ENCODE results near the gene NOD1. TPM values are rescaled to one million over a fixed set of nuclear protein-coding genes. Genes with fewer than 3 reads are reported as not detected.
"Not testable (repeated sequence)": the region's sequence is repeated elsewhere in the genome, so short reads cannot be mapped to it uniquely, and the experiment has no call there.

Gene NOD1, protein sequence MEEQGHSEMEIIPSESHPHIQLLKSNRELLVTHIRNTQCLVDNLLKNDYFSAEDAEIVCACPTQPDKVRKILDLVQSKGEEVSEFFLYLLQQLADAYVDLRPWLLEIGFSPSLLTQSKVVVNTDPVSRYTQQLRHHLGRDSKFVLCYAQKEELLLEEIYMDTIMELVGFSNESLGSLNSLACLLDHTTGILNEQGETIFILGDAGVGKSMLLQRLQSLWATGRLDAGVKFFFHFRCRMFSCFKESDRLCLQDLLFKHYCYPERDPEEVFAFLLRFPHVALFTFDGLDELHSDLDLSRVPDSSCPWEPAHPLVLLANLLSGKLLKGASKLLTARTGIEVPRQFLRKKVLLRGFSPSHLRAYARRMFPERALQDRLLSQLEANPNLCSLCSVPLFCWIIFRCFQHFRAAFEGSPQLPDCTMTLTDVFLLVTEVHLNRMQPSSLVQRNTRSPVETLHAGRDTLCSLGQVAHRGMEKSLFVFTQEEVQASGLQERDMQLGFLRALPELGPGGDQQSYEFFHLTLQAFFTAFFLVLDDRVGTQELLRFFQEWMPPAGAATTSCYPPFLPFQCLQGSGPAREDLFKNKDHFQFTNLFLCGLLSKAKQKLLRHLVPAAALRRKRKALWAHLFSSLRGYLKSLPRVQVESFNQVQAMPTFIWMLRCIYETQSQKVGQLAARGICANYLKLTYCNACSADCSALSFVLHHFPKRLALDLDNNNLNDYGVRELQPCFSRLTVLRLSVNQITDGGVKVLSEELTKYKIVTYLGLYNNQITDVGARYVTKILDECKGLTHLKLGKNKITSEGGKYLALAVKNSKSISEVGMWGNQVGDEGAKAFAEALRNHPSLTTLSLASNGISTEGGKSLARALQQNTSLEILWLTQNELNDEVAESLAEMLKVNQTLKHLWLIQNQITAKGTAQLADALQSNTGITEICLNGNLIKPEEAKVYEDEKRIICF
- total RNA-seq (10 to 100 TPM in 2 of 5 donors, 1 to 10 TPM in 3; 2.3 to 18.3 (median 7.0) TPM), polyA plus RNA-seq (1 to 10 TPM; 4.2 to 6.0 (median 4.7) TPM)
- long read RNA-seq, donor 1, partial matches to known transcripts, result 0 of 1 reads
- long read RNA-seq, donor 1, other reads (novel, unspliced or antisense), result 0 of 1 reads
- long read RNA-seq, donor 2, result 0 reads
- long read RNA-seq, donor 3, partial matches to known transcripts, result 0 of 1 reads
- long read RNA-seq, donor 3, other reads (novel, unspliced or antisense), result 0 of 1 reads
- long read RNA-seq, donor 4, result 0 reads
- long read RNA-seq, donor 5, partial matches to known transcripts, result 0 of 1 reads
- long read RNA-seq, donor 5, other reads (novel, unspliced or antisense), result 0 of 1 reads
- long read RNA-seq, donor 6, result 0 reads
- long read RNA-seq, donor 7, result 0 reads
- long read RNA-seq, donor 8, result 0 reads
- long read RNA-seq, donor 9, partial matches to known transcripts, result 0 of 1 reads
- long read RNA-seq, donor 9, other reads (novel, unspliced or antisense), result 0 of 1 reads
- long read RNA-seq, donor 10, result 0 reads

DNA sequence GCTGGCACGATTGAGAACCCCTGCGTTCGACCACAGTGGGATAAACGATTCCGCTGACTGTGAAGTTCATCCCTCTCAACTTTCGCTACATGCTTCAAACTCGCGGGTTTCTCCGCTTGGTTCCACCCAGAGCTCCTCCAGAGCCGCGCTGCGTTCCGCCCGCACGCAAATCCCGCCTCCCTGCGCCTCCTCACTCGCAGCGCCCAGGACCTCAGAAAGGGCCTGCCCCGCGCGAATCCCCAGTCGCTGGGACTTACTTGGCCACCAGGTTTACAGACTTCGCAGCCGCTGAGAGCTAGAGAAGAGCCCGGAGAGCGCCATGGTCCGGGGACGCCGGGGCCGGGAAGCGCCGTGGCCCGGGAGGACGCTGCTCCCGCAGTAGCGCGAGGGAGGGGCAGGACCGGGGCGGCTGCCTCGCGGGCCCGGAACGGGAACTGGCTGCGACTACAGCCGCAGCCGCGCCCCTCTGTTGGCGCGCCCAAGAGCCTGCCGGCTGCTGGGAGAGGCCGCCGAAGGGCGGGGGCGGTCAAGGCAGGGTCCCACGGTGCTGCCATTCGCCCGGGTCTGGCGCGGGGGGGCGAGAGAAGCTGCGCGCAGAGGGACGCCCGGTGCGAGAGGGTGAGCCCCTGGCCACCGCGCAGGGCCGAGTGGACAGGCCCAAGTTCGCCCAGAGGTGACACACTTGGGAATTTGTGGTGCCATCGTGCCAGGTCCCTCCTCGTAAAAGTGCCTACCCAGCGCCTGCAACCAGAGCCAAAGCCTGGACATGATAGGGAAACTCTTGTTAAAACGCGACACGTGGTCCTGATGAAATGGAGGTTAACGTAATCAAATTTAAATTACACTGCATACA, at the start of gene NOD1:
TSS of gene NOD1 (minus strand) at position 436 of the 853 bp plus-strand sequence. CDS start 21,863 bp downstream, outside the sequence.
- Histone ChIP-seq H3K4me3 (peak within 1 kb of the TSS; percentile 53 to 74 (median 64)), H3K36me3 (no peaks in the 10 kb centered on the region), H3K9me3 (no peaks in the 10 kb centered on the region), H3K4me1 (peaks cover 29 to 57% (median 52%) of the 10 kb centered on the region in 4 donors), H3K27ac (peak within 1 kb of the TSS; percentile 81 to 95 (median 88)), H3K27me3 (no peaks in the 10 kb centered on the region)
- TF ChIP-seq EP300 (IDR thresholded peaks at IDR 0.05) (no peak), POLR2AphosphoS5 (IDR thresholded peaks at IDR 0.05) (peak; percentile 14 to 75 (median 74)), POLR2A (IDR thresholded peaks at IDR 0.05) (peak in 1 of 4 donors; percentile 17)
- TF ChIP-seq, protein P1, sequence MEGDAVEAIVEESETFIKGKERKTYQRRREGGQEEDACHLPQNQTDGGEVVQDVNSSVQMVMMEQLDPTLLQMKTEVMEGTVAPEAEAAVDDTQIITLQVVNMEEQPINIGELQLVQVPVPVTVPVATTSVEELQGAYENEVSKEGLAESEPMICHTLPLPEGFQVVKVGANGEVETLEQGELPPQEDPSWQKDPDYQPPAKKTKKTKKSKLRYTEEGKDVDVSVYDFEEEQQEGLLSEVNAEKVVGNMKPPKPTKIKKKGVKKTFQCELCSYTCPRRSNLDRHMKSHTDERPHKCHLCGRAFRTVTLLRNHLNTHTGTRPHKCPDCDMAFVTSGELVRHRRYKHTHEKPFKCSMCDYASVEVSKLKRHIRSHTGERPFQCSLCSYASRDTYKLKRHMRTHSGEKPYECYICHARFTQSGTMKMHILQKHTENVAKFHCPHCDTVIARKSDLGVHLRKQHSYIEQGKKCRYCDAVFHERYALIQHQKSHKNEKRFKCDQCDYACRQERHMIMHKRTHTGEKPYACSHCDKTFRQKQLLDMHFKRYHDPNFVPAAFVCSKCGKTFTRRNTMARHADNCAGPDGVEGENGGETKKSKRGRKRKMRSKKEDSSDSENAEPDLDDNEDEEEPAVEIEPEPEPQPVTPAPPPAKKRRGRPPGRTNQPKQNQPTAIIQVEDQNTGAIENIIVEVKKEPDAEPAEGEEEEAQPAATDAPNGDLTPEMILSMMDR (IDR thresholded peaks at IDR 0.05), result peak in 2 of 7 experiments; percentile 3 to 16
- WGBS, 5 donors, result 0 to 1% (median 1%) methylated on average over 32 to 77 of the region's 77 CpGs
- peak; percentile 80 to 94 for DNase-seq
- intact Hi-C loops (cut with DNase I; ENCODE audit: low total_unique reads), result no loop called here

DNA sequence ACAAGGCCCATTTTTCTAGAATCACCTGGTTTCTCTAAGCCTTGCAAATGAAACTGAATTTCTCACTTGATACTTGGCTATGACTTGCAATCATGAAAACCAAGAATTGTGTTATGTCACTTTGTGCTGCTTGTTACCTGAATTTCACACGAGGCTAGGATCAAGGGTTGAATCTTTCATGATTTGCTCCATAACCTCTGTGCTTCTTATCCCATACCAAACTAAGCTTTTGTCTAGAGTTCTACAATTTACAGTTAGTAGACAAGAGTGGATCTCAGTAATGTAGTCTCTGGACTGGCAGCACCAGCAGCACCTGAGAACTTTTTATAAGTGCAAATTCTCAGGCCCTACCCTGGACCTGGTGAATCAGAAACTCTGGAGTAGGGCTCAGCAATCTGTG, 48.7 kb upstream of the NOD1 start:
- H3K9me3 ChIP-seq; DNase-seq; H3K36me3 ChIP-seq; H3K27ac ChIP-seq; intact Hi-C loops (cut with DNase I; ENCODE audit: low total_unique reads); H3K4me3 ChIP-seq; H3K27me3 ChIP-seq: not testable (repeated sequence)
- whole genome bisulfite sequencing, 5 donors, result 71 to 80% (median 76%) methylated on average over 1 of the region's 1 CpG
- peaks cover 0 to 14% (median 9%) of the 10 kb centered on the region in 4 donors for H3K4me1 ChIP-seq

DNA sequence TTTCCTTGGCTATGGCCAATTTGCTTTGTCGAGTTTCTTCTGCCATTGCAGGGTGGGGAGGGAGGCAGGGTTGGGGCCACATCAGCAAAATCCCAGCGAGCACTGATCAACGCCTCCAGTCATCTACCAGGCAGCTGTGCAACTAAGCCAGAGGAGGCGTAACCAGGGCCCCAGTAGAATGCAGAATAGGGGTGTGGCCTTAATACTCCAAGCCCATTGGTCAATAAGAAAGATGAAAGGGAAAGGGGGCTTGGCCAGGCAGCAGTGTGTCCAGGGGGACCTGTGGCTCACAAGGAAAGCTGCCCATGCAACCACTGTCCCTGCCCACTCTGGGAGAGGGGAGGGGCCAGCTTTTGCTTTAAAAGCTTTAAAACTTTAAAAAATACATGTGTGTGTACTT, 47.6 kb upstream of the NOD1 start:
- H3K4me3 ChIP-seq, result no peak overlapping the region
- 91 to 95% (median 92%) methylated on average over 4 of the region's 4 CpGs for WGBS, 5 donors
- no peaks in the 10 kb centered on the region for H3K27me3 ChIP-seq
- no peak overlapping the region for H3K27ac ChIP-seq
- intact Hi-C loops (cut with DNase I; ENCODE audit: low total_unique reads), result no loop called here
- TF ChIP-seq POLR2AphosphoS5 (IDR thresholded peaks at IDR 0.05) (no peak), EP300 (IDR thresholded peaks at IDR 0.05) (no peak), POLR2A (IDR thresholded peaks at IDR 0.05) (no peak)
- TF ChIP-seq, protein P1 (IDR thresholded peaks at IDR 0.05), result no peak
- H3K9me3 ChIP-seq, result no peaks in the 10 kb centered on the region
- no peaks in the 10 kb centered on the region for H3K36me3 ChIP-seq
- H3K4me1 ChIP-seq, result peaks cover 0 to 15% (median 9%) of the 10 kb centered on the region in 4 donors
- no peak for DNase-seq

DNA sequence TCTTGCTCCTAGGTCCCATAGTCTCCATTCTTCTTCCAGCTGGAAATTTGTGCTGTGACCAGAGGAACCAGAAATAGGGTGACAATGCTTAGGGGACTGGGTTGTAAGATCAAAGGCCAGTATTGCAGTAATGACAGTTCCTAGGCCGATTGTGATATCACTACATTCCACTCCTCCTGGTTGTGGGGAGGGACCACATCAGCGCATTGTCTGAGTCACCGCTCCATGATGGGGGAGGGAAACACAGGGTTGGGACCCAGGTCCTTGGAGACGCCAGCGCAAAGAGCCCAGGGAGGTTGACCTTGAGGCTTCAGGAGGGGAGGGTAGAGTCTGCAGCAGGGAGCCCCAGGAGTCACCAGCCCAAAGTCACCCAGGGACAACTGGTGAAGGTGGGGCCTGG, 46.8 kb upstream of the NOD1 start:
- DNase-seq, result no peak
- no peaks in the 10 kb centered on the region for H3K27me3 ChIP-seq
- intact Hi-C loops (cut with DNase I; ENCODE audit: low total_unique reads), result no loop called here
- 79 to 98% (median 91%) methylated on average over 5 of the region's 5 CpGs for WGBS, 5 donors
- H3K4me3 ChIP-seq, result no peak overlapping the region
- H3K27ac ChIP-seq, result no peak overlapping the region
- TF ChIP-seq, protein P1 (IDR thresholded peaks at IDR 0.05), result no peak
- TF ChIP-seq EP300 (IDR thresholded peaks at IDR 0.05), result no peak
- TF ChIP-seq POLR2AphosphoS5 (IDR thresholded peaks at IDR 0.05), result no peak
- no peak for TF ChIP-seq POLR2A (IDR thresholded peaks at IDR 0.05)
- H3K4me1 ChIP-seq, result peaks cover 0 to 22% (median 11%) of the 10 kb centered on the region in 4 donors
- H3K36me3 ChIP-seq, result no peaks in the 10 kb centered on the region
- H3K9me3 ChIP-seq, result no peaks in the 10 kb centered on the region
